GM18907 (cell line): ENCODE data around the gene AP4E1.
"Not testable (repeated sequence)": the region's sequence is repeated elsewhere in the genome, so short reads cannot be mapped to it uniquely, and the experiment has no call there.

Source experiments
- ATAC-seq: cut with Tn5 transposase; IDR thresholded peaks from one replicate; pipeline ENCODE4 v1.9.1; 2021; ENCODE audit warnings: mild to moderate bottlenecking, moderate library complexity; ENCODE audit not compliant: unreplicated experiment

AP4E1 gene

GRCh38 chr15:50888054-50888453 is 20.4 kb upstream of the AP4E1 start:
- ATAC-seq, result no peak

- no peak for ATAC-seq
Measured at GRCh38 chr15:50889589-50889988, 18.9 kb upstream of the AP4E1 start.

- ATAC-seq, result no peak
Measured at GRCh38 chr15:50890751-50891150, 17.7 kb upstream of the AP4E1 start.

- ATAC-seq, result no peak
Measured at GRCh38 chr15:50891159-50891558, 17.3 kb upstream of the AP4E1 start.

- ATAC-seq, result no peak
Measured at GRCh38 chr15:50893976-50894375, 14.5 kb upstream of the AP4E1 start.

GRCh38 chr15:50901390-50901789 is 7.1 kb upstream of the AP4E1 start:
- ATAC-seq, result not testable (repeated sequence)

- ATAC-seq, result no peak
Measured at GRCh38 chr15:50904211-50904610, 4.3 kb upstream of the AP4E1 start.

GRCh38 chr15:50905055-50905454 is 3.4 kb upstream of the AP4E1 start:
- no peak for ATAC-seq

- ATAC-seq, result peak; percentile 63
Measured at GRCh38 chr15:50906954-50907600, 1.4 kb upstream of the AP4E1 start.

GRCh38 chr15:50907601-50908208 is 778 bp upstream of the AP4E1 start:
- ATAC-seq, result peak; percentile 36

GRCh38 chr15:50909010-50909317 is 481 bp downstream of the AP4E1 start:
- ATAC-seq, result peak; percentile 0

GRCh38 chr15:50910426-50910795 is 1.9 kb downstream of the AP4E1 start:
- not testable (repeated sequence) for ATAC-seq

- no peak for ATAC-seq
Measured at GRCh38 chr15:50911001-50911400, 2.5 kb downstream of the AP4E1 start.

GRCh38 chr15:50911621-50912020 is 3.1 kb downstream of the AP4E1 start:
- ATAC-seq, result no peak

- no peak for ATAC-seq
Measured at GRCh38 chr15:50916400-50916799, 7.9 kb downstream of the AP4E1 start.

GRCh38 chr15:50919359-50919758 is 10.9 kb downstream of the AP4E1 start:
- not testable (repeated sequence) for ATAC-seq

- no peak for ATAC-seq
Measured at GRCh38 chr15:50925281-50925680, 16.8 kb downstream of the AP4E1 start.

GRCh38 chr15:50929062-50929461 is 20.6 kb downstream of the AP4E1 start:
- no peak for ATAC-seq

GRCh38 chr15:50930792-50931191 is 22.3 kb downstream of the AP4E1 start:
- ATAC-seq, result no peak

- ATAC-seq, result no peak
Measured at GRCh38 chr15:50933341-50933740, 24.9 kb downstream of the AP4E1 start.

- ATAC-seq, result no peak
Measured at GRCh38 chr15:50938525-50938924, 30.0 kb downstream of the AP4E1 start.

GRCh38 chr15:50939911-50940310 is 31.4 kb downstream of the AP4E1 start:
- ATAC-seq, result no peak

- no peak for ATAC-seq
Measured at GRCh38 chr15:50940506-50940905, 32.0 kb downstream of the AP4E1 start.
